Measurements from ENCODE around the gene FBL. TPM values are rescaled to one million over a fixed set of nuclear protein-coding genes. Genes with fewer than 3 reads are reported as not detected.

The FBL gene
- total RNA-seq (2022; extraction: Qiagen RNA extraction) = 649 to 753 TPM (median 689 TPM) in 5 replicates

GRCh38 chr19:39845933-39846677 is at the start of gene FBL:
Gene FBL, minus strand, starts transcription at chr19:39846379. Its CDS starts 79 bp downstream, at chr19:39846300.

GRCh38 chr19:39833464-39834286 is 12.5 kb downstream of the FBL start, which contains the start of gene DYRK1B:
Gene DYRK1B, minus strand, starts transcription at chr19:39834162. Its CDS starts 2,295 bp downstream, at chr19:39831867.

Other genes starting within 250 kb of the FBL start
- not detected in 5 replicates for gene LGALS13, start 243.9 kb downstream of the FBL start, total RNA-seq (2022; extraction: Qiagen RNA extraction)
- not detected in 5 replicates for gene LGALS16, start 190.5 kb downstream of the FBL start, total RNA-seq (2022; extraction: Qiagen RNA extraction)
- not detected in 5 replicates for gene LGALS14, start 141.9 kb downstream of the FBL start, total RNA-seq (2022; extraction: Qiagen RNA extraction)
- not detected in 5 replicates for gene CLC, start 108.3 kb downstream of the FBL start, total RNA-seq (2022; extraction: Qiagen RNA extraction)
- gene LEUTX, start 67.5 kb downstream of the FBL start, total RNA-seq (2022; extraction: Qiagen RNA extraction) = not detected in 5 replicates
- gene DYRK1B, start 12.2 kb downstream of the FBL start, total RNA-seq (2022; extraction: Qiagen RNA extraction) = 17.4 to 23.0 TPM (median 20.2 TPM) in 5 replicates
- 0.21 to 1.2 TPM (median 0.82 TPM) in 5 replicates for gene FCGBP, start 88.3 kb upstream of the FBL start, total RNA-seq (2022; extraction: Qiagen RNA extraction)
- 271 to 296 TPM (median 278 TPM) in 5 replicates for gene PSMC4, start 124.8 kb upstream of the FBL start, total RNA-seq (2022; extraction: Qiagen RNA extraction)
- 1.8 to 2.5 TPM (median 2.2 TPM) in 5 replicates for gene ZNF546, start 150.7 kb upstream of the FBL start, total RNA-seq (2022; extraction: Qiagen RNA extraction)
- 5.2 to 7.9 TPM (median 7.3 TPM) in 5 replicates for gene ZNF780B, start 209.9 kb upstream of the FBL start, total RNA-seq (2022; extraction: Qiagen RNA extraction)
- 24.8 to 30.2 TPM (median 27.9 TPM) in 5 replicates for gene ZNF780A, start 244.6 kb upstream of the FBL start, total RNA-seq (2022; extraction: Qiagen RNA extraction)